Inflammatory macrophage treated with lipopolysaccharide for 1 hour (primary cell): Measurements from ENCODE around the gene MCFD2.

Experiments
- DNase-seq, 2 donors: peaks; one replicate each; pipeline ENCODE4 v3.0.0-alpha.2; 2020 to 2022

Gene MCFD2

GRCh38 chr2:46936566-46936965, 21.0 kb upstream of the MCFD2 start:
- no peak for DNase-seq

GRCh38 chr2:46935071-46935470, 19.5 kb upstream of the MCFD2 start:
- no peak for DNase-seq

DNA sequence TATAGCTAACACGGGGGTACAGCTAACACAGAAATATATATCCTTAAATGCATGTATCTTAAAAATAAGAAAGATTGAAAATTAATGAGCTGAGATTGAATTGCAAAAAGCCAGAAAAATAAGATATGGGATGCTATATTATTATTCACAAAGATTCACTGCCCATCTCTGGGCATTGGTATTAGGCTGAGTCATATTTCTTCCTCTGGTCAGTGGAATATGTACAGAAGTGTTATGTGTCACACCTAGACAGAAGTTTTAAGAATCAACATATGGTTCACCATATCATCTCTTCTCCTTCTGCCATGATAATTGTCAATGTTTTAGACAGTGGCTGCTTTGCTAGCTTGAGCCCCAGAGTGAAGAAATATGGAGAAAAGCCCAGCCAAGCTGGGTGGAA, 14.0 kb upstream of the MCFD2 start:
- DNase-seq: no peak

- no peak for DNase-seq
Measured at GRCh38 chr2:46926863-46927262, 11.3 kb upstream of the MCFD2 start.

GRCh38 chr2:46925474-46926351, 10.1 kb upstream of the MCFD2 start:
- no peak for DNase-seq

DNA sequence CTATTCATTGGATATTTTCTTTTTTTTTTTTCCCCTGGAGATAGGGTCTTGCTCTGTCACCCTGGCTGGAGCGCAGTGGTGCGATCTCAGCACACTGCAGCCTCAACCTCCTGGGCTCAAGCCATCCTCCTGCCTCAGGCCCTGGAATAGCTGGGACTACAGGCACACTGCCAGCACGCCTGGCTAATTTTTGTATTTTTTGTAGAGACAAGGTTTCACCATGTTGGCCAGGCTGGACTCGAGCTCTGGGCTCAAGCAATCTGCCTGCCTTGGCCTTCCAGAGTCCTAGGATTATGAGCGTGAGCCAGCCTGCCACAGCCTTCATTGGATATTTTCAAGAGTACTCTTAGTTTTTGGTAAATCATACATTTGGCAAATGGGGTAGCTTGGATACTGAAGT, 9.0 kb upstream of the MCFD2 start:
- DNase-seq: no peak

DNA sequence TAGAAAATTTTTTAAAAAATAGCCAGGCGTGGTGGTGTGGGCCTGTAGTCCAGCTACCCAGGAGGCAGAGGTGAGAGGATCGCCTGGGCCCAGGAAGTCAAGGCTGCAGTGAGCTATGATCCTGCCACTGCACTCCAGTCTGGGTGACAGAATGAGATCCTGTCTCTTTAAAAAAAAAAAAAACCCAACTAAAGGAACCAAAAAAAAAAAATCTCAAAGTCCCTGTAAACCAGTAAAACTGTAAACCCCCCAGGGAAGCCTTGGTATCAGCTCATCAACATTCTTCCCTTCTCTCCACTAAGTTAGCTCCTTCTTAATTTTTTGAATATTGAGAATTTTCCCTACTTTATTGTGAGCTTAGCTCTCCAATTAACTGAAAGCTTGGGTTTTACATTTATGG, 8.4 kb upstream of the MCFD2 start:
- no peak for DNase-seq

DNA sequence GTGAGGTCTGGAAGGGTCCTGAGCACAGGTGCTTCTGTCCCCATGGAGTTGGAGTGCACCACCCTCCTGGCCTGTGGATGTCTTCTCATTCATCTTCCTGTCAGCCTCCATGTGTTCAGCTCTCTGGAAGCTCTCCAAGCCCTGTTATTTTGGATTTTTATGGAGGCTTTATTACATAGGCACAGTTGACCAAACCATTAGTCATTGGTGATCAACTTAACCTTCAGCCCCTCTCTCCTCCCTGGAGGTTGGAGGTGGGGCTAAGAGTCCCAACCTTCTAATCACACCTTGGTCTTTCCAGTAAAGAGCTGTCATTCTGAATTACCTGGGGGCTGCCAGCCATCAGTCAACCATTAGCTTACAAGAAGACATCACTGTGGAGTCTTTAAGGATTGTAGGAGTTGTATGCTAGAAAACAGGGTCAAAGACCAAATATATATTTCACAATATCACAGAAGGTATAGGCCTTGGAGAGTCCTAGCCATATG, 7.5 kb upstream of the MCFD2 start:
- DNase-seq: no peak

DNA sequence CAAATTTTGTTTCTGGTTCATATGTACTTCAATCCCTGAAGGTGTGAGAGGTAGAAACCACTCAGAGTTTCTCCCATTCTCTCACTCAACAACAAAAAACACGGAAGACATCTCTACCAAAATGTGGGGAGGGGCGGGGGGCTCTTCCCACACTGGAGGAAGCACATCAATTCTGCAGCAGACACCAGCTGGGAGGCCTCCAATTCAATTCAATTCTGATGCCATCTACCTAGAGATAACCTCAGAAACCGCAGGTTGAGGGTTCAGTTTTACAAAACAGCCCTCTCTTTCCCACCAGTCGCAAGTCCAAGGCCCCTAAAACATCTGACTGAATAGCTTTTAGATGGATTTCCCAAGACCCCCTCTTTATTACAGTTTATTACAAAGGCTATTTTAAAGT, 7.0 kb upstream of the MCFD2 start:
- no peak for DNase-seq

DNA sequence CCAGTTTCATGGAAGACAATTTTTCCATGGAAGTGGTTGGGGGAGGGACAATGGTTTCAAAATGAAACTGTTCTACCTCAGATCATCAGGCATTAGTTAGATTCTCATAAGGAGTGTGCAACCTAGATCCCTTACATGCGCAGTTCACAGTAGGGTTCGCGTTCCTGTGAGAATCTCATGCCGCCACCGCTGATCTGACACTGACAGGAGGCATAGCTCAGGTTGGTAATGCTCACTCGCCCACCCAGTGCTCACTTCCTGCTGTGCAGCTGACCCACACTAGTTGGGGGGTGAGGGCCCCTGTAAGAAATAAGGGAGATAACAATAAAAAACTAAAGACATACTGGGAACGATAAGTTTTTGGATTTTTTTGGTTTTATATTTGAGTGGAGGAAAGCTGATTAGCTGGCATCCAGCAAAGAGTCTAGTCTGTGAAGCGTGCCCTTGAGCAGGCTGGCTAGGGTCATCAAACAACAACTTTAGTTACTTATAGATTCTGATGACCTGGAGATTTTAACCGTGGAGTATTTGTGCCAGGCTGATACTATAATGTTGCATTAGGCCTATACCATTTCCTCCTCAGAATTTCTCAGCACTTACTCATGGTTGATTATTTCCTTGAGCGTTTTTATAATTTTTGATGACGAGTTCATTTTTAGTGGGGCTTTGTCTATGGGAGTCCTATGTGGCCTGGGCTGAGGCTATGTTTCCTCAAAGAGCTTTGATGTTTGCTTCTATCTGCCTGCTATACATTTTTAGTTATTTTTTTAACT, 6.3 kb upstream of the MCFD2 start:
- no peak for DNase-seq

DNA sequence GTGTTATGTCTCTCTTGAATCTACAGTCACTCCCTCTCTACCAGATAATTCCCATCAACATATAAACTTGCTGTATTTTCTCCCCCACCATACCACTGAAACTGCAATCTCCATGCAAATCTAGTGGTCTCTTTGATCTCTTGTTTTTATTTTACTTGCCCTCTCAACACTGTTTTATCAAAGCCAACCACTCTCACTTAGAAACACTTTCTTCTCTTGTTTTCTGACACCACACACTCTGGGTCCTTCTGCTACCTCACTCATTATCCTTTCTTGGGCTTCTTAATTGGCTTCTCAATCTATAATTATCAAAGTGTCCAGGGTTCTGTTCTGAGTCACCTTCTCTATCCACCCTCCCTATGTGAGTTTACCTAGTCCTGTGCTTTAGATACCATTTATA, 2.0 kb upstream of the MCFD2 start:
- DNase-seq: no peak

GRCh38 chr2:46915811-46916630, 415 bp upstream of the MCFD2 start:
- DNase-seq: peak; percentile 65 to 69

DNA sequence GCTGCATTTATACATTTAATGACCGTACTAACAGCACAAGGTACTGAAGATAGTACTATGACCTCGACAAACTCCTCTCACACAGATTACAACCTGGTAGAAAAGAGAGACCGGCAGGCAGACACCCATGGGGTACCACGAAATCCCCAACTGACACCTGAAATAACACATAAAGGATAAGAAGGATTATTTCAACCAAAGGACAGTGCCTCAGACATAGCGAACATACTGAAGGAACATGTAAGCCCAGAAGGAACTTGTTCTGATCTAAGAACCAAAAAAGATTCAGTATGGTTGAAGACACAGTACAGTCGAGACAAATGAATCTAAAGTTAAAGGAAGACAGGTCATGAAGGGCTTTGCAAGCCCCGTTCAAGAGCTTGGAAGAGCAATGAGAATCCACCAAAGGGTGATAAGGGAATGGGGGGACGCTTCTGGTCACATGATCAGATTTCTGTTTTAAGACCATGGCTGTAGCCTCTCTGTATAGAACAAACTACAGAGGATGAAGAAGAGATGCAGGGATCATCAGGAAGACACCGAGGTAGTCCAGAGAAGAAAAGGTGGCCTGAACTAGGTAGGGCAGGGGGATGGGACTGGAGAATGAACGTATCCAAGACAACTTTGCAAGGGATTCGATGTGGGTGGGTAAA, 902 bp downstream of the MCFD2 start:
- no peak for DNase-seq

GRCh38 chr2:46913471-46914381, 1.9 kb downstream of the MCFD2 start:
- no peak for DNase-seq

- no peak for DNase-seq
Measured at GRCh38 chr2:46909771-46910419, 5.7 kb downstream of the MCFD2 start.

DNA sequence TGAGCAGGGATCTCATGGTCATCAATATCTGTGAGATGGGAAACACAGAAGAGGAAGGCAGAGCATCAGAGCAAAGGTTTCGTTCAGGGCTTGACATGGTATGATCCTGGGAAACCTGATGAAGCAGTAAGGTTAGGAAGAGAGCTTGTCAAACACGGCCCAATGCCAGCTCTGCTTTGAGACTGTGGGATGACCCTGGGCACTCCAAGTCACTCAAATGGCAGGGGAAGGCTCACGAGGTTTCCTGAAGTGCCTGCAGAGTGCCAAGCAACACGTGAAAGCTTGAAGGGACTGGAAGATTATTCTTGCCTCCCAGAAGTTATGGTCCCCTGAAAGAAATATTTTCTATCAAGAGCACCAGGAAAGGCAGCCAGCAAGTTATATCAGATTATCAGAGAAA, 6.5 kb downstream of the MCFD2 start:
- no peak for DNase-seq

DNA sequence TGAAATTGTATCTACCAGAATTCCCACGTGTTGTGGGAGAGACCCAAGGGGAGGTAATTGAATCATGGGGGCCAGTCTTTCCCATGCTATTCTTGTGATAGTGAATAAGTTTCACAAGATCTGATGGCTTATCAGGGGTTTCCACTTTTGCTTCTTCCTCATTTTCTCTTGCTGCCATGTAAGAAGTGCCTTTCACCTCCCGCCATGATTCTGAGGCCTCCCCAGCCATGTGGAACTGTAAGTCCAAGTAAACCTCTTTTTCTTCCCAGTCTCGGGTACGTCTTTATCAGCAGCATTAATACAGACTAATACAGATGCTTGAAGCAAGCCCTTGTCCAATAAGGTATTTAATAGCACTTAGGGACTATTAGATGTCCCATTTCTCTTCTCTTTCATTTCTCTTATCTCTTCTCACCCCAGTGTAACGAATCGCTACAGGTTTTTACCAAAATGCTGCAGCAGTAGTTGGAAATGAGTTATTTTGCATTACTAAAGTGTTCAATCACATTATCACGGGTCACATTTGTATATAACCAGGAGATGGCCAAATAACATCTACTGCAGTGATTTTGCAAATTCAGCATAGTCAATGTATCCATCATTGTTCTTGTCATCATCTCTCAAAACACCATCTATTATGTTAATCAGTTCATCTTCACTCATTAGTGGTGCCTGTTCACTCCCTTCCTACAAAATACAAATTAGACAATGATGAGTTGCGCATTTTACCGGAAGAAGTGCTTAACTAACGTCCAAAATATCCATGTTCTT, 10.5 kb downstream of the MCFD2 start:
- DNase-seq: peak in 1 of 2 donors; percentile 45

- peak; percentile 52 to 83 for DNase-seq
Measured at GRCh38 chr2:46902980-46903379, 12.6 kb downstream of the MCFD2 start.

- no peak for DNase-seq
Measured at GRCh38 chr2:46902465-46902864, 13.1 kb downstream of the MCFD2 start.

GRCh38 chr2:46901611-46902010, 14.0 kb downstream of the MCFD2 start:
- DNase-seq: no peak
